Mucosa of descending colon (tissue), 3 donors: ENCODE measurements around the gene RBBP8NL. TPM values are rescaled to one million over a fixed set of nuclear protein-coding genes. Genes with fewer than 3 reads are reported as not detected.
A peak's percentile ranks its signal among the peaks of the same experiment; 100 is the strongest.

Experiments used
- ATAC-seq: fragments of 200-7000 bp; cut with Tn5 transposase; one replicate; pipeline ENCODE4 v1.9.1; 2020; ENCODE audit warnings: mild to moderate bottlenecking, moderate library complexity
- DNase-seq, 3 donors: peaks; one replicate each; pipeline ENCODE4 v3.0.0-alpha.2; 2020
- H3K36me3 ChIP-seq: fragments of 200-600 bp; one replicate; pipeline ENCODE4 v1.8.0; 2021; ENCODE audit warnings: low read depth, mild to moderate bottlenecking
- H3K4me1 ChIP-seq: fragments of 200-600 bp; one replicate; pipeline ENCODE4 v1.8.0; 2021; ENCODE audit warnings: low read depth, mild to moderate bottlenecking
- H3K4me3 ChIP-seq: fragments of 200-600 bp; one replicate; pipeline ENCODE4 v1.8.0; 2021; ENCODE audit warnings: mild to moderate bottlenecking
- H3K9me3 ChIP-seq: fragments of 200-600 bp; one replicate; pipeline ENCODE4 v1.8.0; 2021; ENCODE audit warnings: mild to moderate bottlenecking
- intact Hi-C, 2 donors: fragments of 100-400 bp; cut with DNase I in 1 of 2; cut with micrococcal nuclease in 1 of 2; formaldehyde crosslinking; loops; one replicate each; pipeline versions ENCODE4 v1.11.0 to v1.11.1; 2022; cut with DNase I, micrococcal nuclease
- long read RNA-seq, 2 donors: library from polyadenylated mRNA; unstranded; transcript quantifications; one replicate each; pipeline ENCODE4 v2.0.0, GENCODE V29; 2019 to 2021
- total RNA-seq, 3 donors: library from RNA; stranded (reverse); fragmentation: NEBNext Ultra II Directional in 2 of 3; extraction: Animal tissue kit (Norgen Biotek cat#: 25700) in 2 of 3; gene quantifications; one replicate each; pipeline versions ENCODE4 v1.2.1 to v1.2.4, GENCODE V29; 2021 to 2023
- TF ChIP-seq, protein P1 (sequence below): fragments of 200-600 bp; IDR thresholded peaks from one replicate; pipeline ENCODE4 v1.8.0; 2022; ENCODE audit warnings: antibody characterized with exemption, mild to moderate bottlenecking
- donor health status: DM: no; HTN: no; CAD: no; lungs with moderate emphysema.
- donor health status: DM: no; HTN: no; CAD: no.
- donor health status: DM: no; HTN: yes; CAD: no.

RBBP8NL gene
- total RNA-seq = 1 to 10 TPM; 2.3 to 7.0 (median 5.1) TPM
- long read RNA-seq, donor 1, partial matches to known transcripts = 3 of 3 reads
- long read RNA-seq, donor 1, other reads (novel, unspliced or antisense) = 0 of 3 reads
- long read RNA-seq, donor 2, partial matches to known transcripts = 9 of 9 reads
- long read RNA-seq, donor 2, other reads (novel, unspliced or antisense) = 0 of 9 reads

GRCh38 chr20:62427172-62428001 lies at the start of gene RBBP8NL:
Gene RBBP8NL, minus strand, starts transcription at chr20:62427539. Its CDS starts 7,892 bp downstream, at chr20:62419647.
- H3K4me3 ChIP-seq = no peak within 1 kb of the TSS
- TF ChIP-seq, protein P1, sequence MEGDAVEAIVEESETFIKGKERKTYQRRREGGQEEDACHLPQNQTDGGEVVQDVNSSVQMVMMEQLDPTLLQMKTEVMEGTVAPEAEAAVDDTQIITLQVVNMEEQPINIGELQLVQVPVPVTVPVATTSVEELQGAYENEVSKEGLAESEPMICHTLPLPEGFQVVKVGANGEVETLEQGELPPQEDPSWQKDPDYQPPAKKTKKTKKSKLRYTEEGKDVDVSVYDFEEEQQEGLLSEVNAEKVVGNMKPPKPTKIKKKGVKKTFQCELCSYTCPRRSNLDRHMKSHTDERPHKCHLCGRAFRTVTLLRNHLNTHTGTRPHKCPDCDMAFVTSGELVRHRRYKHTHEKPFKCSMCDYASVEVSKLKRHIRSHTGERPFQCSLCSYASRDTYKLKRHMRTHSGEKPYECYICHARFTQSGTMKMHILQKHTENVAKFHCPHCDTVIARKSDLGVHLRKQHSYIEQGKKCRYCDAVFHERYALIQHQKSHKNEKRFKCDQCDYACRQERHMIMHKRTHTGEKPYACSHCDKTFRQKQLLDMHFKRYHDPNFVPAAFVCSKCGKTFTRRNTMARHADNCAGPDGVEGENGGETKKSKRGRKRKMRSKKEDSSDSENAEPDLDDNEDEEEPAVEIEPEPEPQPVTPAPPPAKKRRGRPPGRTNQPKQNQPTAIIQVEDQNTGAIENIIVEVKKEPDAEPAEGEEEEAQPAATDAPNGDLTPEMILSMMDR = no peak
- H3K9me3 ChIP-seq = no peaks in the 10 kb centered on the region
- peaks cover 28% of the 10 kb centered on the region for H3K4me1 ChIP-seq
- intact Hi-C loops = no loop called here
- ATAC-seq = peak; percentile 88
- no peaks in the 10 kb centered on the region for H3K36me3 ChIP-seq
- peak; percentile 88 to 94 (median 92) for DNase-seq

DNA sequence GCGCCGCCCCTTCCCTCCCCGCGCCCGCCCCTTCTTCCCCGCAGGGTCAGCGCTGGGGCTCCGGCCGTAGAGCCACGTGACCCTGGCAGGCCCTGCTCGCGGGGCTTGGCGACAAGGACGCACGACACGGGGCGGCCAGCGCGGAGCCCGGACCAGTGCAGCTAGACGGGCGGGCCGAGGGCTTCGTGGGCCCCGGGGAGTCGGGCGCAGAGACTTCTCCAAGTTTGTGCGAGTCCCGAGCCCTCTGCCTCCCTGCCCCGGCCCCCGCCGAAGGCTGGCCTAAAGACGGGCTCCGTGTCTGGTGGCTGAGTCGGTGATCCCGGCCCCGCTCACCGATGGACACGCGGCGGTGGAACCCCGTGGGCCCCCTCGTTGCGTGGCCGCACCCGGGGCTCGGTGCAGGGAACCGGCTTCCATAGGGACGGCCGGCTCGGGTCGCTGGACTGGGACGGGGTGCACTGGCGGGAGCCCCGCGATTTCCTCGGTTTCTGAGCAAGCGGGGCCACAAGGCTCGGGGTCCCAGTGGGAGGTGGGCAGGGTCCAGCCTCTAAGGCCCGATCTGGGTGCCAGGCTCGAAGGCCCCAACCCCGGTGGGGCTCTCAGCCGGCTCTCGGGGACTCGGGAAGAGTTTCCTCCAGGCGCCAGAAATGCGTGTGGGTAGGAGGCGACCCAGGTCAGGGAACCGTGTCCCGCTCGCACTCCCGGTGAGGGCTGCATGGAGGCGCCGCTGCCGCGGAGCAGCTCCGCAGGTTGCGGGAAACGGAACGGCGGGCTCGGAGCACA lies 48.9 kb upstream of the RBBP8NL start:
- H3K4me3 ChIP-seq = no peak overlapping the region
- no peaks in the 10 kb centered on the region for H3K36me3 ChIP-seq
- ATAC-seq (no peak), DNase-seq (no peak)
- TF ChIP-seq, protein P1 = no peak
- peaks cover 3% of the 10 kb centered on the region for H3K4me1 ChIP-seq
- no peaks in the 10 kb centered on the region for H3K9me3 ChIP-seq
- intact Hi-C loops = no loop called here

GRCh38 chr20:62475772-62476055 lies 48.4 kb upstream of the RBBP8NL start, which contains the start of gene GATA5:
Gene GATA5, minus strand, starts transcription at chr20:62475995. Its CDS starts 474 bp downstream, at chr20:62475521.
- no peak for ATAC-seq

GRCh38 chr20:62475027-62475771 lies 47.9 kb upstream of the RBBP8NL start:
- DNase-seq (no peak), ATAC-seq (no peak)
- Histone ChIP-seq H3K4me3 (no peak overlapping the region), H3K4me1 (peaks cover 3% of the 10 kb centered on the region), H3K9me3 (no peaks in the 10 kb centered on the region), H3K36me3 (no peaks in the 10 kb centered on the region)
- intact Hi-C loops = no loop called here
- TF ChIP-seq, protein P1 = no peak

More at GRCh38 chr20:62475772-62476055, 48.4 kb upstream of the RBBP8NL start, which contains the start of gene GATA5:
- intact Hi-C loops = no loop called here
- TF ChIP-seq, protein P1 = no peak
- Histone ChIP-seq H3K4me3 (no peak within 1 kb of the TSS), H3K9me3 (no peaks in the 10 kb centered on the region), H3K4me1 (peaks cover 3% of the 10 kb centered on the region), H3K36me3 (no peaks in the 10 kb centered on the region)
- no peak for DNase-seq

- TF ChIP-seq, protein P1 = no peak
- intact Hi-C loops = no loop called here
- no peak for DNase-seq
- ATAC-seq = no peak
- Histone ChIP-seq H3K9me3 (no peaks in the 10 kb centered on the region), H3K36me3 (no peaks in the 10 kb centered on the region), H3K4me3 (no peak overlapping the region), H3K4me1 (peaks cover 3% of the 10 kb centered on the region)
Observed at GRCh38 chr20:62474604-62475026, 47.3 kb upstream of the RBBP8NL start.
